BE2C (cell line): Measurements from ENCODE around the gene SQSTM1.

Experiments
- DNase-seq: peaks from one replicate; pipeline ENCODE4 v3.0.0-alpha.2; 2020
- H3K27me3 ChIP-seq: fragments of 250-450 bp; sonication (Bioruptor Pico); 2 replicates; pipeline ENCODE4 v1.5.1; 2020; ENCODE audit warnings: mild to moderate bottlenecking
- H3K36me3 ChIP-seq: fragments of 250-450 bp; sonication (Bioruptor Pico); 2 replicates; pipeline ENCODE4 v1.5.1; 2020; ENCODE audit warnings: mild to moderate bottlenecking
- H3K4me1 ChIP-seq: fragments of 250-450 bp; sonication (Bioruptor Pico); 2 replicates; pipeline ENCODE4 v1.5.1; 2020
- H3K4me3 ChIP-seq: 2 replicates; pipeline ENCODE4 v1.5.1; 2011; ENCODE audit warnings: low read depth, low read length
- H3K9me3 ChIP-seq: fragments of 250-450 bp; sonication (Bioruptor Pico); 2 replicates; pipeline ENCODE4 v1.5.1; 2020
- TF ChIP-seq, protein P1 (sequence below): IDR thresholded peaks from 2 replicates; pipeline ENCODE4 v1.5.1; 2012; ENCODE audit warnings: mild to moderate bottlenecking, low read depth, low read length

The SQSTM1 gene

DNA sequence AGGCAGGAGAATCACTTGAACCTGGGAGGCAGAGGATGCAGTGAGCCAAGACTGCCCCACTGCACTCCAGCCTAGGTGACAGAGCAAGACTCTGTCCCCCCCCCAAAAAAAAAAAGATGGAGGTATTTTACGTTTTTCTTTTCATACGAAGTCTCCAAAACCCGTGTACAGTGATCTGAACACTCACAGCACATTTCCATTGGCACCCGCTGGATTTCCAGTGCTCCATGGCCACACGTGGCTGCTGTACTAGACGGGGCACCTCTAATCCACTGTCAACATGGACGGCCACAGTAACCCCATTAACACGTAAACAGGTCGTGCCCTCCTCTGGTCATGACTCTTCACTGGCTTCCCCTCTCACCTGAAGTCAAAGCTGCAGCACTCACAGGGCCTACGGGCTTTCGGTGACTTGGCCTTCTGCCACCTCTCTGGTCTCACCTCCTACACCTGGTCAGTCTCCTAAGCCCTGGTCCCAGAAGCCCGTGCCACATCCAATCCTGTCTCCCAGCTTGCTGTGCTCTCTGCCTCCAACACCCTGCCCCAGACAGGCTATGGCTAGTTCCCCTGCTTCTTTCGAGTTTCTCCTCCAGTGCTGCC lies 64.9 kb downstream of the SQSTM1 start:
- TF ChIP-seq, protein P1, sequence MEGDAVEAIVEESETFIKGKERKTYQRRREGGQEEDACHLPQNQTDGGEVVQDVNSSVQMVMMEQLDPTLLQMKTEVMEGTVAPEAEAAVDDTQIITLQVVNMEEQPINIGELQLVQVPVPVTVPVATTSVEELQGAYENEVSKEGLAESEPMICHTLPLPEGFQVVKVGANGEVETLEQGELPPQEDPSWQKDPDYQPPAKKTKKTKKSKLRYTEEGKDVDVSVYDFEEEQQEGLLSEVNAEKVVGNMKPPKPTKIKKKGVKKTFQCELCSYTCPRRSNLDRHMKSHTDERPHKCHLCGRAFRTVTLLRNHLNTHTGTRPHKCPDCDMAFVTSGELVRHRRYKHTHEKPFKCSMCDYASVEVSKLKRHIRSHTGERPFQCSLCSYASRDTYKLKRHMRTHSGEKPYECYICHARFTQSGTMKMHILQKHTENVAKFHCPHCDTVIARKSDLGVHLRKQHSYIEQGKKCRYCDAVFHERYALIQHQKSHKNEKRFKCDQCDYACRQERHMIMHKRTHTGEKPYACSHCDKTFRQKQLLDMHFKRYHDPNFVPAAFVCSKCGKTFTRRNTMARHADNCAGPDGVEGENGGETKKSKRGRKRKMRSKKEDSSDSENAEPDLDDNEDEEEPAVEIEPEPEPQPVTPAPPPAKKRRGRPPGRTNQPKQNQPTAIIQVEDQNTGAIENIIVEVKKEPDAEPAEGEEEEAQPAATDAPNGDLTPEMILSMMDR: no peak
- Histone ChIP-seq H3K4me1 (no peaks in the 10 kb centered on the region), H3K4me3 (no peak overlapping the region), H3K27me3 (no peaks in the 10 kb centered on the region), H3K9me3 (peaks cover 12% of the 10 kb centered on the region), H3K36me3 (peaks cover 24% of the 10 kb centered on the region)
- no peak for DNase-seq

DNA sequence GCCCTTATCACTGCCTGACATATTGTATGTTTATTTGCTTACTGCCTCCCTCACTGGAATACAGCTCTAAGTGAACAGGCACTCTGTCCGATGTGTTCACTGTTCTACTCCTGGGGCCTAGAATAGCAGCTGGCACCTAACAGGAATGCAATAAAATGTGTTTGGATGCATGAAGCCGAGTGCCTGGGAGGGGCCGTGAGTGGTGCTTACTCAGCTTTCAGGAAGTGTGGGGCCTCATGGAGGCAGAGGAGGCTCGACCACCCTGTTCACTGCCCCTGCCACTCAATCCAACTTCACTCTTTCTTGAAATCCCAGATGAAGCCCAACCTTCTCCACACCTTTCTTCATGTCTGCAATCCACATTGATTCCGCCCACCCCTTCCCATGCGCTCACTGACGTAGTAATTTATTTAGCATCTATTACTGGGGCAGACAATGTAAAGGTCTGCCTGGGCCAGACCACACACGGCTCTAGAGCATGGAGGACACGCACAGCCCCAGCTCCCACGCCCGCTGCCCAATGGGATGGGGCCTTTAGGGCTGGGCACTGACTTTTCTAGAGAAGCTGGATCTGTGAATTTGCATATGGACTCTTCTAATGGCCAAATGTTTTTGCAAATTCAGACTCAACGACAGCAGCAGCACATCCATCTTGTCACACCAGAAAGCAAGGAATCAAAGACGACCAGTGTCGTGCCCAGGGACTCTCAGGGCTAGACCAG lies 65.6 kb downstream of the SQSTM1 start:
- Histone ChIP-seq H3K36me3 (peaks cover 28% of the 10 kb centered on the region), H3K4me3 (no peak overlapping the region), H3K27me3 (no peaks in the 10 kb centered on the region), H3K9me3 (peaks cover 12% of the 10 kb centered on the region), H3K4me1 (no peaks in the 10 kb centered on the region)
- no peak for DNase-seq
- TF ChIP-seq, protein P1: no peak

DNA sequence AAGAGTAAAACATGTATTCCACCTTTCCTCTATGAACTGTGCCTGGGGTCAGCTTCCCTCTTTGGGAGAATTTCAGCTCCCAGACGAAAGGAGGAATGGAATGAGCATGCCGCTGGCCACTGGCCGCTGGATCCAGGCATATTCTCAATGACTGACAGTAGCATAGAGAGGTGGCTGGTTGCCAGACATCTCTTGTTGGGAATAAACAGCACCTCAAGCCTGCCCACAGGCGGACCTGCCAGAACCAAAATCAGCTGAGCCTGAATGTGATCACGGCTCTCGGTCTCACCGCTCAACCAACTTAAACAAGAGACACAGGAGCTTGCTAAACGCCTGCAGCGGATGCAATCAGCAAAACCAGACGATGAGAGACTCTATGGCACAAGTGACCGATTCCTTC lies 66.4 kb downstream of the SQSTM1 start:
- peaks cover 11% of the 10 kb centered on the region for H3K9me3 ChIP-seq
- no peak for DNase-seq
- H3K36me3 ChIP-seq: peaks cover 31% of the 10 kb centered on the region
- H3K4me1 ChIP-seq: no peaks in the 10 kb centered on the region
- H3K27me3 ChIP-seq: no peaks in the 10 kb centered on the region
- TF ChIP-seq, protein P1: no peak
- no peak overlapping the region for H3K4me3 ChIP-seq
